Vagina (tissue), 2 donors: Measurements from ENCODE around the gene EFCAB7.

Source experiments
- CTCF ChIP-seq, 3 experiments: fragments of 450-650 bp in 2 of 3; fragments of 200-600 bp in 1 of 3; sonication (generic) in 1 of 3; IDR thresholded peaks; one replicate each; pipeline ENCODE4 v1.5.1; 2017 to 2019; ENCODE audit warnings: antibody characterized with exemption in 3 of 3, mild to moderate bottlenecking in 2 of 3, moderate library complexity in 2 of 3
- POLR2A ChIP-seq, 2 donors: fragments of 450-650 bp; IDR thresholded peaks; one replicate each; pipeline ENCODE4 v1.6.1; 2017; ENCODE audit warnings: antibody characterized with exemption in 2 of 2, mild to moderate bottlenecking in 2 of 2, moderate library complexity in 2 of 2
- POLR2AphosphoS5 ChIP-seq, 2 donors: sonication (generic); formaldehyde crosslinking; IDR thresholded peaks; one replicate each; pipeline ENCODE4 v1.9.0; 2017; ENCODE audit warnings: antibody characterized with exemption in 2 of 2, mild to moderate bottlenecking in 2 of 2, low read depth in 1 of 2; ENCODE audit not compliant: insufficient read depth in 1 of 2

GRCh38 chr1:63512584-63512983 lies 10.7 kb upstream of the EFCAB7 start:
- TF ChIP-seq POLR2A (IDR thresholded peaks at IDR 0.05), result no peak
- no peak for TF ChIP-seq CTCF (IDR thresholded peaks at IDR 0.05)
- TF ChIP-seq POLR2AphosphoS5 (IDR thresholded peaks at IDR 0.05; ENCODE audit: insufficient read depth in 1 of 2, low read depth in 1 of 2), result no peak
